Right lobe of liver (tissue), 4 donors: ENCODE measurements around the gene AKAP12.

Experiments used
- CTCF ChIP-seq, 4 donors: fragments of 200-600 bp in 3 of 4; fragments of 450-650 bp in 1 of 4; IDR thresholded peaks; one replicate each; pipeline versions ENCODE4 v1.5.1 to v1.8.0; 2016 to 2022; ENCODE audit warnings: antibody characterized with exemption in 4 of 4, mild to moderate bottlenecking in 2 of 4
- POLR2A ChIP-seq: fragments of 450-650 bp; IDR thresholded peaks from one replicate; pipeline ENCODE4 v1.6.1; 2017; ENCODE audit warnings: antibody characterized with exemption, mild to moderate bottlenecking
- donor health status: DM: no; HTN: no; CAD: no.
- donor health status: DM: no; HTN: no; CAD: no.
- donor health status: DM: no; HTN: yes; CAD: no.

GRCh38 chr6:151232899-151233298 lies 6.9 kb upstream of the AKAP12 start:
- no peak for TF ChIP-seq CTCF (IDR thresholded peaks at IDR 0.05)
- TF ChIP-seq POLR2A: no peak
